ENCODE measurements around the gene LUC7L2. TPM values are rescaled to one million over a fixed set of nuclear protein-coding genes. Genes with fewer than 3 reads are reported as not detected.
"Not testable (repeated sequence)": the region's sequence is repeated elsewhere in the genome, so short reads cannot be mapped to it uniquely, and the experiment has no call there.

Gene LUC7L2
- total RNA-seq, 1 donor = 48.5 TPM

DNA sequence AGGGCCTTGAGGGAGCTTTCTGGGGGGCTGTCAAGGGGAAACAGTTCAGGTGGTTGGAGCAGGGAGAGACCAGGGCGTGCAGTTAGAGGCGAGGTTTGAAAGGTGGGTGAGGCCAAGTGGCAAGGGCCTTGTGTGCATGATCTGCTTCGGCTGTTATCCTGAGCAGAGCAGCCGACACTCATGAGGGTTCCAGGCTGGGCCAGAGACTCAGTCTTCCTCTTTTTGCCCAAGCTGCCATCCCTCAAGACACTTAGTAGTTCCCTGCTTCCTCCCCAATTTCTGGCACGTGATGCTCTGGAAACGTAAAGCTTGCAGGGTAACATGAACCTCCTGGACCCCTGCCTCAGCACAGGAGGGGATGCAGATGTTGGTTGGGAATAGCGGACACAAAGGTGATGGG is 79.7 kb downstream of the LUC7L2 start:
- DNase-seq (ENCODE audit: low read depth in 2 of 3, low spot score in 2 of 3) = no peak

DNA sequence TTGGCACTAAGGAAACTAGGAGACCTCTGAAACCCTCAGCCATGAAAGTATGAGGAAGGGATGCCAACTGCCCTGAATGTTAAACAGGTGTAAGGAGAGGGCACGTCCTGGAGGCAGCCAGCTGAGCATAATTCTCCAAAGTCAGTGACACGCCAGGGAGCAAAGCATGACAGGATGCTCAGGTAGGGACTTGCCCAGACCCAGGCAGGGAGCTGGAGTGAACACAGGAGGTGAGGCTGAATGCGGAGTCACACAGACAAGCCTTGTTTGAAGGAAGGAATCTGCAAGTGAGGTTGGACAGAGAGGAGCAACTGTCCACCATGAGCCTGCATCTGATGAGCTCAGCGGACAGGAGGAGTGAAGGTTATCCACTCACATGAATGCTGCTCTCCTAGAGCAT is 82.3 kb downstream of the LUC7L2 start:
- DNase-seq (ENCODE audit: low read depth in 2 of 3, low spot score in 2 of 3) = no peak

DNA sequence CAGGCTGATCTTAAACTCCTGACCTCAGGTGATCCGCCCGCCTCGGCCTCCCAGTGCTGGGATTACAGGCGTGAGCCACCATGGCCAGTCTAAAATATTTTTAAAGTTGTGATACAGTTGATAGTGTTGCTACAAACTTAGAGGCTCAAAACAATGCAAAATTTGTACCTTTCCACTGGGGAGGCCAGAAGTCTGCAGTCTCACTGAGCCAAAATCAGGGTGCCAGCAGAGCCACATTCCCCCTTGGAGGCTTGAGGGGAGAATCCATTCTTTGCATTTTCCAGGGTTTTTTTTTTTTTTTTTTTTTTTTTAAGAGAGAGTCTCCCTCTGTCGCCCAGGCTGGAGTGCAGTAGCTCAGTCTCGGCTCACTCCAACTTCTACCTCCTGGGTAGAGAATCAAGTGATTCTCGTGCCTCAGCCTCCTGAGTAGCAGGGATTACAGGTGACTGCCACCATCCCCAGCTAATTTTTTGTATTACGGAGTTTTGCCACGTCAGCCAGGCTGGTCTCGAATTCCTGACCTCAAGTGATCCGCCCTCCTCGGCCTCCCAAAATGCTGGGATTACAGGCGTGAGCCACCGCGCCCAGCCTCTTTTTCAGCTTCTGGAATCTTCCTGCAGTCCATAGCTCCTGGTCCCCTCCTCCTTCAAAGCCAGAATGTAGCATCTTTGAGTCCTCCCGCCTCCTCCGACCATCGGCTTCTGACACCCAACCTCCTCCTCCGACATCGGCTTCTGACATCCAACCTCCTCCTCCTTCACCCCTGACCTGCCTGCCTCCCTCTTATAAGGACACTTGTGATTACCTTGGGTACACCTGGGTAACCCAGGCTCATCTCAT is 86.6 kb downstream of the LUC7L2 start:
- DNase-seq (ENCODE audit: low read depth in 2 of 3, low spot score in 2 of 3) = no peak

DNA sequence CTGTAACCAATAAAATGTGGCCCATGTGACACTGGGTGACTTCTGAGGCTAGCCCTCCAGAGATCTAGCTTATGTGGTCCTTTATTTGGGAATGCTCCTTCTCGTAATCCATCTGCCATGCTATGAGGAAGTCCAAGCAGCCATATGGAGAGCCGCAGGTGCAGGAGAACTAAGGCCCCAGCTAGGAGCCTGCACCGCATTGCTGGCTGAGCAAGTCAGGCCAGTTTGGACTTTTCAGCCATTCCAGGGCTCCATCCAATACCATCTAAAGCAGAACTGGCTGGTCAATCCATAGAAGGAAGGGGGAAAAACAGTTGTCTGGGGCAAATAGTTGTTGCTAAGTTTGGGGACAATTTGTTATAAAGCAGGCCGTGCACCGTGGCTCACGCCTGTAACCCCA is 91.2 kb downstream of the LUC7L2 start:
- DNase-seq (ENCODE audit: low read depth in 2 of 3, low spot score in 2 of 3) = no peak

DNA sequence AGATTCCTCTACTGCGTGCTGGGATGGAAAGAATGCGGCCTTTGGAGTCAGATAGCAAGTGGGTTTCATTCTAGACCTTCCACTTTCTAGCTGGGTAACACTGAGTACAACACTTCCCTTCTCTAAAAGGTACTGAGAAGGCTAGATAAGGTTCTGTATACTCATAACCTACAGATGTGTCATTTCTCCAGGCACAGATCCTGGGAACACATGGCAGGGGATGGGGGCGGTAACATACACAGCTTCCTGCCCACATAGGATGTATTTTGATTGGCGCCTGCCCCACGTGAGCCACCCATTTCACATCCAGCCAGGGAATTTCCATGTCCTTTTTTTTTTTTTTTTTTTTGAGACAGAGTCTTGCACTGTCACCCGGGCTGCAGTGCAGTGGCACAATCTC is 91.9 kb downstream of the LUC7L2 start:
- no peak for DNase-seq (ENCODE audit: low read depth in 2 of 3, low spot score in 2 of 3)

DNA sequence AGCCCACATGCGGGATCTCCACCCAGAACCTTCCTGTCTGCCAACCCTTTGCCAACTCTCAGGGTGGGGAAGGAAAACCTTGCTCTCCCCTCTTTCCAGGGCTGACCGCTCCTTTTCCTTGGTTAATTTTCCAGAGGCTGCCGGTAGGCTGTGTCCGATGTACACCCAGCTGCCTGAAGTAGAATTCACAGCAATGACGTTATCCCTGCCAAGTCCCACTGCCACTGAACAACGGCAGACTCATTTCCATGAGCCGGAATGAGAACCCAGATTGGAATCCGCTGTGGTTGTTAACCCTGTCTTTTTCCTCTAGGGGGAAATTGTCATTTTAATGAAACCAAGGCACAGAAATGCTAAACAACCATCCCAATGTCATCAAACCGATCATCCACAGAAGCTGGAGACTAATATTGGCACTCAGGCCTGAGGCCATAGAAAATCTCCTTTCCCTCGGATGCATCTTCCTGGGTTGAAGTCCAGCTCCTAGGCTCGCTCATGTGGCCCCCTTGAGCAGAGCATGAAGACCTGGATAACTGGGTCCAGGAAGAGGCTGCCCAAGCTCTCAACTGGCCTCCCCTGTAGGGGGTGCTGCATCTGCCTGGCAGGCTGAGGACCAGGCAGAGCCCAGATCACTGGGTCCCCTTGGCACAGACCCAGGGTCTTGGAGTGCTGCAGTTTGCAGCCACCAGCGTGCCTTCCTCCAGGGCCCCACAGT is 93.4 kb downstream of the LUC7L2 start:
- DNase-seq (ENCODE audit: low read depth in 2 of 3, low spot score in 2 of 3) = no peak

DNA sequence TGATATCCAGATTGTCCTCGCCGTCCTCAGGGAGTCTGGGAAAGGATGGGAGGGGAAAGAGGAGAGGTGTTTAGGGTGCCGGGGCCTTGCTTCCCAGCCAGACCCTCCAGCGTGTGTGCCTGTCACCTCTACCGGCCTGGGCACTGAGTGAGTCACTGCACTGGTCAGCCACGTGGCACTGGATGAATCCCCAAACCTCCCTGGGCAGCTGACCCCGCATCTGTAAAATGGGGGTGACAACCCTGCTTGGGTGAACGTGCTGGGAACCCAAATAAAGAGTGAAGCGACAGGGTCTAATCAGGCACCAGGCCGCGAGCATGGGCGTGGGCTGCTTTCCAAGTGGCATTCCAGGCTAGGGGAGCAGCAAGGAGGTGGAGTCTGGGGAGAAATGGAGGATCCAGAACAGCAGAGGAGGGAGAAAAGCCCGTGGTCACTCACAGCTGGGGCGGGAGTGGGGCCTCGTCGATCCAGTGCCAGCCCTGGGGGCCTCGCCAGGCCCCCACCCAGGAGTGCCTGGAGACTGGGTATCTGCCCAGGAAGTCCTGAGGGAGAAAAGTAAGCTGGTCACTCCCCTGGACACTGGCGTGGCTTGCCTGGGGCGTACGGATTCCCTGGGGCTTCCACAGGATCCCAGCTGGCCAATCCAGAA is 94.1 kb downstream of the LUC7L2 start:
- no peak for DNase-seq (ENCODE audit: low read depth in 2 of 3, low spot score in 2 of 3)

DNA sequence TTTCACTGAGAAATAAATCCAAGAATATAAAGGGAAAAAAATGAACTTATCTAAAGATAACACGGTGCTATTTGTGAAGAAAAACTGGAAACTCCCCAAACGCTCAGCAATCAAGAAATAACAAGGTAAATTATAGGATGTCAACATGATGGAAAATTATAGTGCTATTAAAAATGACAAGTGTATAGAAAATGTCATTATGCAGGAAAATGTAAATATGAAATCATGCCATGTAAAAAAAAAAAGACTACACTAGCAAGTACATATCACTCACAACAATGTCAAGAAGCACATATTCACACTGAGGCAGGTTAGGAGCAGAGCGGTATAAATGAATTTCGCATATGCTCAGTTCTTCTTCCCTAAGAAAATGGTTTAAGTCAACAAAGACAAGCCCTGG is 96.1 kb downstream of the LUC7L2 start:
- DNase-seq (ENCODE audit: low read depth in 2 of 3, low spot score in 2 of 3) = no peak

DNA sequence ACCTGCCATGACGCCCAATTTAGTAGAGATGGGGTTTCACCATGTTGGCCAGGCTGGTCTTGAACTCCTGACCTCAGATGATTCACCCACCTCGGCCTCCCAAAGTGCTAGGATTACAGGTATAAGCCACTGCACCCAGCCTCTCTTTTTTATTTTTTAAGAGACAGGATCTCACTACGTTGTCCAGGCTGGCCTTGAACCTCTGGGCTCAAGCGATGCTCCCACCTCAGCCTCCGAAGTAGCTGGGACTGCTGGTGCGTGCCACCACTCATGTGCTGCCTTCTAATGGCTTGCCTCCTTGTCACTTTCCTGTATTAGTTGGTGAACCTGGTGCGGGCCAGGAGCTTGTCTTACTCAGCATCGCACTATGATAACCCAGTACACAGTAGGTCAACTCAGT is 96.8 kb downstream of the LUC7L2 start:
- DNase-seq (ENCODE audit: low read depth in 2 of 3, low spot score in 2 of 3) = no peak

DNA sequence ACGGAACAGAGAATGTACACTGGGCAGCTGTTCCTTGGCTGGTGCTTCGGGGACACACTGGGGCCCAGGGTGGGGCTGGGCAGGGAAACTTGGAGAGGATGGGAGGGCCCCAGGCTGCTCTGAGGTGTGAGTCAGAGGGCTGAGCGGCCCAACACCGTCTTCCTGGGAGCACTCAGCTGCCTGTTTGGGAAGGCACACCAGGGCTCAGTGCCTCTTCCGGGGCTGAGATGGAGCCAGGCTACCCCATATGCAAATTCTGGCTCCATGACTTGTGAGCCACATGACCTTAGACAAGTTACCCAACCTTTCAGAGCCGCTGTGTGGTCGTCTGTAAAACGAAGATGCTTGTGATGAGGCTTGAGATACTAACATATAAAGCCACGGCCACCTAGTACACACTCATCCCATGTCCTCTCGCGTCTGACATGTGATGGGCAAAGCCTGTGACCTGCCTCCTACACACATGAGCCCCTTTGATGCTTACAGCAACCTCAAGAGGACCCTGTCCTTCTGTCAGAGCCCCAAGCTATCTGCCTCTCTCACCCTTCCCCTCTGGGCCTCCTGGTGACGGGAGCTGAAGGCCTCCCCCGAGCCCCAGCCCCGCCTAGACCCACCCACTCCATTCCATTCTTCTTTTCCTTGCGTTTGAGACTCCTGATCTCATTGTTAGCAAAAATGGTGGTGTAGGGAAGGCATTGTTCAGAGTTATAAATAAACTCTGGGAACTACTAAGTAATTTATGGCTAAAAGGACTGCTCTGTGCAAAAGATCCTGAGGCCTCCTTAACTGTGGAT is 97.7 kb downstream of the LUC7L2 start:
- no peak for DNase-seq (ENCODE audit: low read depth in 2 of 3, low spot score in 2 of 3)

DNA sequence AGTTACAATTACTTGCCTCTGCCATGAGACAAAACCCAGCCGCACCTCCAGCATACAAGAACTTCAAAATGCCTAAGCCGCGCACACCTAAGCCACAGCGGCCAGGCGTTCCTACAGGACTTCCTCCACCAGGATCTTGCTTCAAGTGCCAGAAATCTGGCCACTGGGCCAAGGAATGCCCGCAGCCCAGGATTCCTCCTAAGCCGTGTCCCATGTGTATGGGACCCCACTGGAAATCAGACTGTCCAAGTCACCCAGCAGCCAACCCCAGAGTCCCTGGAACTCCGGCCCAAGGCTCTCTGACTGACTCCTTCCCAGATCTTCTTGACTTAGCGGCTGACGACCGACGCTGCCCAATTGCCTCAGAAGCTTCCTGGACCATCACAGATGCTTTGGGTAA is 103.7 kb downstream of the LUC7L2 start:
- DNase-seq (ENCODE audit: low read depth in 2 of 3, low spot score in 2 of 3) = not testable (repeated sequence)

DNA sequence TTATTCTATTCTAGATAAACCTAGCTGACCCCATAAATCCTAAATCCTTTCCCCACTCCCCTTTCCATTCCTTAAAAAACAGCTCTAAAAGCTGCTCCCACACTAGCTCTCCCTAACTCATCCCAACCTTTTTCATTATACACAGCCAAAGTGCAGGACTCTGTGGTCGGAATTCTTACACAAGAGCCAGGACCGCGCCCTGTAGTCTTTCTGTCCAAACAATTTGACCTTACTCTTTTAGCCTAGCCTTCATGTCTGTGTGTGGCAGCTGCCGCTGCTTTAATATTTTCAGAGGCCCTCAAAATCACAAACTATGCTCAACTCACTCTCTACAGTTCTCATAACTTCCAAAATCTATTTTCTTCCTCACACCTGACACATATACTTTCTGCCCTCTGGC is 104.8 kb downstream of the LUC7L2 start:
- DNase-seq (ENCODE audit: low read depth in 2 of 3, low spot score in 2 of 3) = not testable (repeated sequence)

DNA sequence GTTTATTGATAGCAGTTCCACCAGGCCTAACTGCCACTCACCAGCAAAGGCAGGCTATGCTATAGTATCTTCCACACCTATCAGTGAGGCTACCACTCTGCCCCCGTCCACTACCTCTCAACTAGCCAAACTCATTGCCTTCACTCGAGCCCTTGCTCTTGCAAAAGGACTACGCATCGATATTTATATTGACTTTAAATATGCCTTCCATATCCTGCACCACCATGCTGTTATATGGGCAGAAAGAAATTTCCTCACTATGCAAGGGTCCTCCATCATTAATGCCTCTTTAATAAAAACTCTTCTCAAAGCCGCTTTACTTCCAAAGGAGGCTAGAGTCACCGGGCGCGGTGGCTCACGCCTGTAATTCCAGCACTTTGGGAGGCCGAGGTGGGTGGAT is 105.4 kb downstream of the LUC7L2 start:
- DNase-seq (ENCODE audit: low read depth in 2 of 3, low spot score in 2 of 3) = not testable (repeated sequence)

DNA sequence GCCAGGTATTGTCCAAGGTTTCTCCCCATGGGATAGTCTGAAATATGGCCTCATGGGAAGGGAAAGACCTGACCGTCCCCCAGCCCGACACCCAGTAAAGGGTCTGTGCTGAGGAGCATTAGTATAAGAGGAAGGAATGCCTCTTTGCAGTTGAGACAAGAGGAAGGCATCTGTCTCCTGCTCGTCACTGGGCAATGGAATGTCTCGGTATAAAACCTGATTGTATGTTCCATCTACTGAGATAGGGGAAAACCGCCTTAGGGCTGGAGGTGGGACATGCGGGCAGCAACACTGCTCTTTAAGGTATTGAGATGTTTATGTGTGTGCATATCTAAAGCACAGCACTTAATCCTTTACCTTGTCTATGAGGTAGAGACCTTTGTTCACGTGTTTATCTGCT is 108.0 kb downstream of the LUC7L2 start:
- not testable (repeated sequence) for DNase-seq (ENCODE audit: low read depth in 2 of 3, low spot score in 2 of 3)

DNA sequence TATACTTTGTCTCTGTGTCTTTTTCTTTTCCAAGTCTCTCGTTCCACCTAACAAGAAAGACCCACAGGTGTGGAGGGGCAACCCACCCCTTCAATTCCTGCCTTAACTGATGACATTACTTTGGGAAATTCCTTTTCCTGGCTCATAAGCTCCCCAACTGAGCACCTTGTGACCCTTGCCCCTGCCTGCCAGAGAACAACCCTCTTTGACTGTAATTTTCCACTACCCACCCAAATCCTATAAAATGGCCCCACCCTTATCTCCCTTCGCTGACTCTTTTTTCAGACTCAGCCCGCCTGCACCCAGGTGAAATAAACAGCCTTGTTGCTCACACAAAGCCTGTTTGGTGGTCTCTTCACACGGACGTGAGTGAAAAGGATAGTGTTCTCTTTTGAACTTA is 108.6 kb downstream of the LUC7L2 start:
- DNase-seq (ENCODE audit: low read depth in 2 of 3, low spot score in 2 of 3) = not testable (repeated sequence)

DNA sequence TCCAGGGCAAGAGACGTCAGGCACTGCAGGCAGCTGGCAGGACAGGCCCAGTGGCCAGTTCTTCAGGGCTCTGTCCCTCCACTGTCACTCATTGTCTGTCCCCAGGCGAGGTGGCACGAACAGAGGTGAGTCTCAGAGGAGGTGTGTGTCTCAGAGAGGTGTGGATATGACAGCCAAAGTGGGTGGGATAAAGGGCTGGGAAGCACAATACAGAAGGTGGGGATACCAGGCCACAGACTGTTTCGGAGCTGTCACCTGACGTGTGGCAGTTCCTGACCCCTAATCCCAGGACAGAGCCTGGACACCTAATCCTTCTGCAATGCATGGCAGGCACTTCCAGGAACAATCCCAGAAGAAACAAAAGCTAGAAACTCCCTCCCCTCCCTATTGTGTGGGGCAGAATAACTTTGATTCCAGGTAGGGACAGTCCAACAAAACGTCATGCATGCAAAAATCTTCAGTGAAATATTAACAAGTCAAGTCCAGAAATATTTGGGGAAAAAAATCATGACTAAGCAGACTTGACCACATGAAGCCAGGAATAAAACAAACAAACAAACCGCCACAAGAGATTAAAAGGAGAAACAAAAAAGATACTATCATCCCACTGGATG is 112.2 kb downstream of the LUC7L2 start:
- DNase-seq (ENCODE audit: low read depth in 2 of 3, low spot score in 2 of 3) = no peak

Data from hematopoietic multipotent progenitor cell (in vitro differentiated cells).